Right atrium auricular region (tissue), 2 donors: Measurements from ENCODE around the gene NEU4. TPM values are rescaled to one million over a fixed set of nuclear protein-coding genes. Genes with fewer than 3 reads are reported as not detected.
A peak's percentile ranks its signal among the peaks of the same experiment; 100 is the strongest.

Source experiments
- DNase-seq: peaks from one replicate; pipeline ENCODE4 v3.0.0-alpha.2; 2019; ENCODE audit warnings: low spot score
- H3K27ac ChIP-seq, 2 donors: fragments of 200-600 bp; sonication (generic); 1 replicate in 1 of 2; 2 replicates in 1 of 2; pipeline ENCODE4 v1.5.1; 2016 to 2019
- H3K27me3 ChIP-seq, 2 donors: fragments of 200-600 bp; sonication (generic); one replicate each; pipeline versions ENCODE4 v1.5.1 to v1.6.0; 2017 to 2019
- H3K36me3 ChIP-seq: fragments of 200-600 bp; sonication (generic); one replicate; pipeline ENCODE4 v1.5.1; 2016
- H3K4me1 ChIP-seq, 2 donors: fragments of 200-600 bp; sonication (generic); one replicate each; pipeline versions ENCODE4 v1.5.1 to v1.6.0; 2017 to 2019
- H3K4me3 ChIP-seq, 2 donors: fragments of 200-600 bp; sonication (generic); 1 replicate in 1 of 2; 2 replicates in 1 of 2; pipeline ENCODE4 v1.5.1; 2017 to 2019; ENCODE audit warnings: mild to moderate bottlenecking in 1 of 2, moderate library complexity in 1 of 2
- H3K9me3 ChIP-seq, 2 donors: fragments of 200-600 bp; sonication (generic); one replicate each; pipeline ENCODE4 v1.5.1; 2019
- total RNA-seq, 2 donors: library from RNA; depleted of rRNA; stranded (reverse); fragments of >200 nt; gene quantifications; one replicate each; pipeline ENCODE4 v1.1.0, GENCODE V29; 2016
- TF ChIP-seq, protein P1 (sequence below), 2 donors: fragments of 200-600 bp; sonication (generic); IDR thresholded peaks; one replicate each; pipeline ENCODE4 v1.5.1; 2019; ENCODE audit warnings: antibody characterized with exemption in 2 of 2

Gene NEU4
- total RNA-seq, 2 donors from 2014 or later, result 0.31 TPM; not detected in 1

DNA sequence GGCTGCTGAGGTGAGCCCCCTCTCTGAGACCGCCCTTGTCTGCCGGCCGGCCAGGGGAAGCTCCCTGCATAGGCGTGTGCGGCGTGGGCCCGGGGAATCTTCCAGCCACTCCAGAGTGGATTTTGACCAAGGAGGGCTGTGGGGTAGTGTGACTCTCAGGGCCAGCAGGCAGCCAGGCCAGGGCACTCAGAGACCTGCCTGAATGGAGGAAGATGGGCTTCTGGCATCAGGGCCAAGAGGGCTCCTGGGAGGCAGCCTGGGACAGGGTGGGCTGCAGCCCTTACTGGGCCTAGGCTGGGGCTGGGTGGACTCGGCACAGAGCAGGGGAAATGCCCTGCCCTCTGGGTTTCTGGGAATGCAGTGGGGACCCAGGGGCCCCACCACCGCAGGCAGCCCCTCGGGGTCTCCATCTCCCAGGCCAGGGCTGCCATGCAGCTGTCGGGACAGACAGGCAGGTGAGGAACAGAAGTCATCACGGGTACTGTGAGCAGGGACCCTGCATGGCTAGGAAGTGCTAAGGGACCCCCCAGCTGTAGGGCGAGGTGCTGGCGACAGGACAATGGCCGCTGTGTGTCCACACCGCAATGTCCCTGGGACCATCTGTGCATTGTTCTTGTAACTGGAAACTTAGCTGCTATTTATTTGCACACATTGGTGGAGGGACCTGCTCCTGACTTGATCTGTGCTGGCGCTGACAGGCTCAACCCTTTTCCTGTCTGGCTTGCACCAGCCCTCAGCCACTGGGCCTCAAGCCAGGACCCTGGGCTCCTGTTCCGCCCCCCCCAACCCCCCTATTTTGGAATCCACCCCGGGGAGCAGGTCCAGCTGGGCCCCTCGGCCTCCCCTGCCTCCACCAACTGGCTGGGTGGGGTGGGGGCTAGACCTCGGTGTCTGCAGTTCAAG is 45.6 kb downstream of the NEU4 start:
- no peaks in the 10 kb centered on the region for H3K27me3 ChIP-seq
- TF ChIP-seq, protein P1, sequence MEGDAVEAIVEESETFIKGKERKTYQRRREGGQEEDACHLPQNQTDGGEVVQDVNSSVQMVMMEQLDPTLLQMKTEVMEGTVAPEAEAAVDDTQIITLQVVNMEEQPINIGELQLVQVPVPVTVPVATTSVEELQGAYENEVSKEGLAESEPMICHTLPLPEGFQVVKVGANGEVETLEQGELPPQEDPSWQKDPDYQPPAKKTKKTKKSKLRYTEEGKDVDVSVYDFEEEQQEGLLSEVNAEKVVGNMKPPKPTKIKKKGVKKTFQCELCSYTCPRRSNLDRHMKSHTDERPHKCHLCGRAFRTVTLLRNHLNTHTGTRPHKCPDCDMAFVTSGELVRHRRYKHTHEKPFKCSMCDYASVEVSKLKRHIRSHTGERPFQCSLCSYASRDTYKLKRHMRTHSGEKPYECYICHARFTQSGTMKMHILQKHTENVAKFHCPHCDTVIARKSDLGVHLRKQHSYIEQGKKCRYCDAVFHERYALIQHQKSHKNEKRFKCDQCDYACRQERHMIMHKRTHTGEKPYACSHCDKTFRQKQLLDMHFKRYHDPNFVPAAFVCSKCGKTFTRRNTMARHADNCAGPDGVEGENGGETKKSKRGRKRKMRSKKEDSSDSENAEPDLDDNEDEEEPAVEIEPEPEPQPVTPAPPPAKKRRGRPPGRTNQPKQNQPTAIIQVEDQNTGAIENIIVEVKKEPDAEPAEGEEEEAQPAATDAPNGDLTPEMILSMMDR (IDR thresholded peaks at IDR 0.05), result no peak
- no peak for DNase-seq
- H3K27ac ChIP-seq, result peak overlapping the region; percentile 48 to 83
- H3K36me3 ChIP-seq, result no peaks in the 10 kb centered on the region
- H3K4me3 ChIP-seq, result no peak overlapping the region
- H3K4me1 ChIP-seq, result peaks cover 0 to 31% of the 10 kb centered on the region in 2 donors
- no peaks in the 10 kb centered on the region for H3K9me3 ChIP-seq

DNA sequence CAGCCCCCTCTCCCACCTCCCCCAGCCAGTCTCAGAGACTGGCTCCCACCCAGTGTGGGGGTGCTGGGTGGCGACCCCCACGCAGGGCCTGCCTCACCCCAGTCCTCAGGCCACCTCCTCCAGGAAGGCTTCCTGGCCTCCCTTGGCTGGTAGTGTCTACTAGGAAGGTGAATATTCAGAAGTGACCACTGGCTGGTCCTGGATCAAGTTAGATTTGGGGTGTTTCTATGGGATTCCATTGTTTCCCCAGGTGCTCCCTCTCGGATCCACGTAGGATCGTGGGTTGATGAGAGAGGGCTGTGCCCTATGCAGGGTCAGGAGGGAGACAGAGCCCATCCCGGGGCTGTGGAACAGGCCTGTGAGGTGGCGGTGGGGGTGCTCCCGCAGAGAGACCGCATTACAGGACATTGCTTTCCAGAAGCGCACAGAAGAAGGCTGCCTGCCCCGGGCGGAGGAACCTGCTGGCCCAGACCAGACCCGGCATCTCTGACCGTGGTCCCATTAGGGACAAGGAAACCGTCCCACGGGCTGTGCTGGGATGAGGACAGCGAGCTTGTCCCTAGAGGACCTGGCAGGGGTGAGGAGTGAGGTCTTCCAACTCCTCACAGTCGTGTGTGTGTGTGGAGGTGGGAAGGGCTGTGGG is 46.4 kb downstream of the NEU4 start:
- H3K4me3 ChIP-seq, result no peak overlapping the region
- DNase-seq, result no peak
- no peaks in the 10 kb centered on the region for H3K9me3 ChIP-seq
- no peaks in the 10 kb centered on the region for H3K27me3 ChIP-seq
- no peaks in the 10 kb centered on the region for H3K36me3 ChIP-seq
- TF ChIP-seq, protein P1 (IDR thresholded peaks at IDR 0.05), result no peak
- peaks cover 0 to 38% of the 10 kb centered on the region in 2 donors for H3K4me1 ChIP-seq
- H3K27ac ChIP-seq, result peak overlapping the region; percentile 48 to 83

DNA sequence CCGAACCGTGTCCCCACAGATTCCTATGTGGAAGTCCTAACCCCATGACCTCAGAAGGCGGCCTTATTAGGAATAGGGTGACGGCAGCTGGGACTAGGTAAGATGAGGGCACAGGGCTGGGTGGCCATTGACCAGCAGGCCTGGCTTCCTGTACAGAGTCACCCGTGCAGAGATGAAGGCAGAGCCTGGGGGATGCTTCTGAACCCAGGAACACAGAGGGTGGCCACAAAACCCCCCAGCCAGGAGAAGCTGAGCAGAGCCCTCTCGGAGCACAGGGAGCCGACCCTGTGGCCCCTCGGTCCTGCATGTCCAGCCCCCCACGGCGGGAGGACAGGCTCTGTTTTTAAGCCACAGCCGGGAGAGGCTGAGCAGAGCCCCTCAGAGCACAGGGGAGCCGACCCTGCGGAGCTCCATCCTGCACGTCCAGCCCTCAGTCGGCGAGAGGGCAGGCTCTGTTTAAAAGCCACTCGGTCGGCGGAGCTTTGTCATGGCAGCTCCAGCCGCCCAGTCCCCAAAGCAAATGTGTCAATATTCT is 47.0 kb downstream of the NEU4 start:
- H3K9me3 ChIP-seq, result no peaks in the 10 kb centered on the region
- peaks cover 0 to 43% of the 10 kb centered on the region in 2 donors for H3K4me1 ChIP-seq
- no peaks in the 10 kb centered on the region for H3K27me3 ChIP-seq
- no peak overlapping the region for H3K4me3 ChIP-seq
- no peak for DNase-seq
- TF ChIP-seq, protein P1 (IDR thresholded peaks at IDR 0.05), result no peak
- peak overlapping the region in 1 of 2 donors; percentile 83 for H3K27ac ChIP-seq
- no peaks in the 10 kb centered on the region for H3K36me3 ChIP-seq

DNA sequence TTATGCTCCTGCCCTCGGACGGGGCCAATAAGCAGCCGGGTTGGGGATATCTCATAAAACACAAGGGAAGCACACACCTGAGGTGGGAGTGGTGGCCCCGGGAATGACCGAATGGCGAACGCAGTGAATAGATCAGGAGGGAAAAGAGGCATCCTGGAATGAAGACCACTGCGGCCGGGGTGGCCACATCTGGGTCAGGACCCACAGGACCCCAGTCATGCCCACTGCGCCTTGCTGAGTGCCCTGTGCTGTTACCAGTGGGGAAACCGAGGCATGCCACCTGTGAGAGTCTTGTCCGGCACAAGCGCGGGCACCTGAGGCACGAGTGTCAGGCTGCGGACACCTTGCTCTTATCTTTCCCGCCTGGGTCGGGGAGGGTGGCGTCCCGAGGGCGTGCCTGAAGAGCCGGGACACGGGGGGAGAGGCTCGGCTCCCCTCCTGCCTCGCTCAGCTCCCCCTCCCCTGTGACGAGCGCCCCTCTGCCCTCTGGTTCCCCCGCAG is 48.1 kb downstream of the NEU4 start:
- Histone ChIP-seq H3K27ac (peak overlapping the region; percentile 93 to 98), H3K4me1 (peaks cover 0 to 43% of the 10 kb centered on the region in 2 donors), H3K4me3 (no peak overlapping the region), H3K9me3 (no peaks in the 10 kb centered on the region), H3K36me3 (no peaks in the 10 kb centered on the region), H3K27me3 (no peaks in the 10 kb centered on the region)
- TF ChIP-seq, protein P1 (IDR thresholded peaks at IDR 0.05), result no peak
- no peak for DNase-seq

DNA sequence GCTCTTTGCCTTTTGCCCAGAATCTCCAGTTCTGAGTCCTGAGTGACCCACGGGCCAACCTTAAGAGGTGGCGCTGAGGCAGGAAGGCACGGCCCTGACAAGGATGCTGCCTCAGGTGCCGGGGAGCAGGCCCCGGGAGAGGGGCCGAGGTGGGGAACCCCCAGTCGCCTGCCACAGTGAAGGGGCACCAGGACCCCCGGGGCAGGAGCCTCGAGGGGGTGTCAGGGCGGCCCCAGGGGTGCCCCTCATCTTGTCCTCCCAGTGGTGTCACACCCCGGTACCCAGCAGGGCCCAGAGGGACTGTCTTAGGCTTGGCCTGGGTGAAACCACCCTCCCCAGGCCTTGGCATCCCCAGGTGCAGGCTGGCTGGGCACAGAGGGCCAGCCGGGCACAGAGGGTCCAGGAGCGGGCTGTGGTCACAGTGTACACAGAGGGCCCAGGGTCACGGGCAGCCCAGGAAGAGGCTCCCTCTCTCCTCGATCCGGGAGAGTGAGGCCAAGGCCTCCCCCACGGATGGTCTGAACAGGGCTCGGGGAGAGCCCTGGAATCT is 48.7 kb downstream of the NEU4 start:
- no peak overlapping the region for H3K4me3 ChIP-seq

More for the DNA sequence above, 48.7 kb downstream of the NEU4 start:
- peaks cover 0 to 43% of the 10 kb centered on the region in 2 donors for H3K4me1 ChIP-seq
- no peak for DNase-seq
- H3K27me3 ChIP-seq, result no peaks in the 10 kb centered on the region
- TF ChIP-seq, protein P1 (IDR thresholded peaks at IDR 0.05), result no peak
- H3K36me3 ChIP-seq, result no peaks in the 10 kb centered on the region
- H3K27ac ChIP-seq, result peak overlapping the region; percentile 93 to 98
- no peaks in the 10 kb centered on the region for H3K9me3 ChIP-seq
